Esophagus (tissue), 2 donors: Measurements from ENCODE around the gene NPPC. TPM values are rescaled to one million over a fixed set of nuclear protein-coding genes. Genes with fewer than 3 reads are reported as not detected.
"Not testable (repeated sequence)": the region's sequence is repeated elsewhere in the genome, so short reads cannot be mapped to it uniquely, and the experiment has no call there.

Experiments
- H3K27ac ChIP-seq, 2 donors: one replicate each; pipeline ENCODE4 v1.5.1; 2013; ENCODE audit warnings: low read depth in 2 of 2, mild to moderate bottlenecking in 2 of 2, inconsistent platforms in 1 of 2, low read length in 1 of 2, moderate library complexity in 1 of 2
- H3K27me3 ChIP-seq, 2 donors: one replicate each; pipeline ENCODE4 v1.6.1; 2013; ENCODE audit warnings: low read length in 2 of 2, control low read depth in 1 of 2, mild to moderate bottlenecking in 1 of 2; ENCODE audit not compliant: insufficient read depth in 2 of 2, control insufficient read depth in 1 of 2
- H3K36me3 ChIP-seq, 2 donors: one replicate each; pipeline ENCODE4 v1.6.1; 2013; ENCODE audit warnings: low read length in 1 of 2; ENCODE audit not compliant: control insufficient read depth in 2 of 2, insufficient read depth in 2 of 2
- H3K4me1 ChIP-seq, 2 donors: one replicate each; pipeline ENCODE4 v1.6.1; 2013; ENCODE audit warnings: low read length in 1 of 2; ENCODE audit not compliant: control insufficient read depth in 2 of 2, insufficient read depth in 2 of 2
- H3K4me3 ChIP-seq, 2 donors: one replicate each; pipeline ENCODE4 v1.5.1; 2013; ENCODE audit warnings: low read length in 2 of 2, mild to moderate bottlenecking in 2 of 2, low read depth in 1 of 2, moderate library complexity in 1 of 2
- H3K9me3 ChIP-seq, 2 donors: one replicate each; pipeline ENCODE4 v1.6.1; 2013; ENCODE audit warnings: mild to moderate bottlenecking in 2 of 2, low read depth in 1 of 2, low read length in 1 of 2, moderate library complexity in 1 of 2; ENCODE audit not compliant: control insufficient read depth in 2 of 2, insufficient read depth in 1 of 2
- WGBS, 2 donors: extraction: QIAGEN DNeasy Blood & Tissue Kit; methylation state at CpG; one replicate each; pipeline ENCODE4 v1.1.7; 2013; 5-methylcytosine and 5-hydroxymethylcytosine counted together
- polyA plus RNA-seq, 2 donors: library from polyadenylated mRNA; stranded (reverse); fragments of 200-250 nt; gene quantifications; one replicate each; pipeline ENCODE4 v1.2.3, GENCODE V29; 2013
- donor health status: healthy with polysubstance abuse.
- donor health status: Bipolar disorder and iron deficiency.

The NPPC gene
- polyA plus RNA-seq, 2 donors = 2.2 TPM

DNA sequence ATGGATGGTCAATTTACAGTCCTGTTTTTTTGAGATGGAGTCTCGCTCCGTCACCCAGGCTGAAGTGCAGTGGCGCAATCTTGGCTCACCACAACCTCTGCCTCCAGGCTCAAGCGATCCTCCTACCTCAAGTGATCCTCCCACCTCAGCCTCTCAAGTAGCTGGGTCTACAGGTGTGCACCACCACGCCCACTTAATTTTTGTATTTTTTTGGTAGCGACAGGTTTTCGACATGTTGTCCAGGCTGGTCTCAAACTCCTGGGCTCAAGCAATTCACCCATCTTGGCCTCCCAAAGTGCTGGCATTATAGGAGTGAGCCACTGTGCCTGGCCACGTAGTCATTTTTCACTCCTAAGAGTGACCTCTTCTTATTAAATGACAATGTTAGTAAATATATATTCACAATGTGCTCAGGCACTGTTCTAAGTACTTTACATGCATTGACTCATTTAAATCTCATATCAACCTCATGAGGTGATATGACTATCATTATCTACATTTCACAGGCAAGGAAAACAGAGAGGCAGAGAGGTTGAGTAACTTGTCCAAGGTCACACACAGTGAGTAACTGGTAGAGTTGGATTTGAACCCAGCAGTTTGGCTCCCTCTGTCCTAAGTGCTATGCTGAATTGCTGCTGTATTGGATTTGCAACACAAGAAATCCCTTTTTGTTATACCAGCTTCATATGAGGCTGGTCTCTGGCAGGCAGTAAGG lies 29.7 kb upstream of the NPPC start:
- peaks cover 0 to 2% of the 10 kb centered on the region in 2 donors for H3K4me1 ChIP-seq
- H3K4me3 ChIP-seq = no peak overlapping the region
- H3K27ac ChIP-seq = no peak overlapping the region
- no peaks in the 10 kb centered on the region for H3K27me3 ChIP-seq
- no peaks in the 10 kb centered on the region for H3K9me3 ChIP-seq
- 92 to 95% methylated on average over 8 of the region's 8 CpGs for WGBS, 2 donors
- no peaks in the 10 kb centered on the region for H3K36me3 ChIP-seq

- H3K27ac ChIP-seq = no peak overlapping the region
- no peaks in the 10 kb centered on the region for H3K9me3 ChIP-seq
- H3K27me3 ChIP-seq = no peaks in the 10 kb centered on the region
- no peak overlapping the region for H3K4me3 ChIP-seq
- no peaks in the 10 kb centered on the region for H3K4me1 ChIP-seq
- WGBS, 2 donors = 95 to 96% methylated on average over 2 of the region's 2 CpGs
- no peaks in the 10 kb centered on the region for H3K36me3 ChIP-seq
Measured at GRCh38 chr2:231951452-231952035, 25.3 kb upstream of the NPPC start.

DNA sequence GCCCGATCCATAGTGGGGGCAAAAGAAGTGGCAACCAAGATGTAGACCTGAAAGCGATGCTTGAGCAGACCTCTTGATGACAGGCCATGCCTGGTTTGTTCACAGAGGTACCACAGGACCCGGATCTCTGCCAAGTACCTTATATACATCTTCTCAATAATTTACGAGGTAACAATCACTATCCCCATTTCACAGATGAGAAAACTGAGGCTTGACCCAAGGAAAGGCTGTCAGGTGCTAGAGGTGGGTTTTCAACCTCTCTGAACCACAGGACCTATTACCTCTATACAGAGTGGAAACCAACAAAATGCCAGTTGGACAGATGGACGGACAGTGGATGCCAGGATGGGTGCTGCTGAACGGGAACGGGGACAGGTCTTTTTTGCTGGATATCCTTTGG lies 21.5 kb upstream of the NPPC start:
- no peaks in the 10 kb centered on the region for H3K27me3 ChIP-seq
- no peaks in the 10 kb centered on the region for H3K36me3 ChIP-seq
- H3K27ac ChIP-seq = no peak overlapping the region
- 87 to 89% methylated on average over 7 of the region's 7 CpGs for WGBS, 2 donors
- H3K4me3 ChIP-seq = no peak overlapping the region
- H3K9me3 ChIP-seq = no peaks in the 10 kb centered on the region
- no peaks in the 10 kb centered on the region for H3K4me1 ChIP-seq

GRCh38 chr2:231947112-231947511 lies 20.9 kb upstream of the NPPC start:
- WGBS, 2 donors = 77 to 79% methylated on average over 11 of the region's 11 CpGs
- H3K4me3 ChIP-seq, H3K4me1 ChIP-seq, H3K36me3 ChIP-seq, H3K27me3 ChIP-seq, H3K27ac ChIP-seq, H3K9me3 ChIP-seq: not testable (repeated sequence)

DNA sequence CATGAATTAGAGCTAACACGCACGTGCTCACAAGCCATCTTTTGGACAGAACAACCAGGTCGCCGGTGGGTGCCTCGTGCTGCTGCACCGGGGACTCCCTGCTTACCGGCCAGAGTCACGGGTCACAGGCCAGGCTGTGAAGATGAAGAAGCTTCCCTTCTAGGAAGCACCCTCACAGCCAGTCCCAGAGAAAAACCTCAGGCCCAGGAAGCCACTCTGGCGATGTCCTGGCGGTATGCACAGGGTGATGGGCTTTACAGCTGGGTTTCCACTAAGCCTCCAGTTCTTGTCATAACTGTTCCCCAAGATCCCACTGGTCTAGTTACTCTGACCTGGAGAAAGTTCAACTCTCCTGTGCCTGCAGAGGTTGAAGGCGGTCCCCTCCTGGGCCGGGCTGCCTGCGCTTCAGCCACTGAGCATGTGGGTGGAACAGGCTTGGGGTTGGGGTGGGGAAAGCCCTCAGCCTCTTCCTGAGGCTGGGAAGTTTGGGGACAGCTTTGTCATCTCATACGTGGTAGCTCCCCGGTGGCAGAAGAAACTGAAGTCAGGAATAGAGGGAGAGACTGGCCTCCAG lies 20.1 kb upstream of the NPPC start:
- no peaks in the 10 kb centered on the region for H3K27me3 ChIP-seq
- no peak overlapping the region for H3K4me3 ChIP-seq
- no peaks in the 10 kb centered on the region for H3K4me1 ChIP-seq
- no peaks in the 10 kb centered on the region for H3K36me3 ChIP-seq
- no peak overlapping the region for H3K27ac ChIP-seq
- H3K9me3 ChIP-seq = no peaks in the 10 kb centered on the region
- 88 to 91% methylated on average over 15 of the region's 15 CpGs for WGBS, 2 donors

GRCh38 chr2:231942180-231942579 lies 16.0 kb upstream of the NPPC start:
- 85 to 89% methylated on average over 6 of the region's 6 CpGs for WGBS, 2 donors
- no peaks in the 10 kb centered on the region for H3K27me3 ChIP-seq
- H3K4me1 ChIP-seq = peaks cover 0 to 3% of the 10 kb centered on the region in 2 donors
- no peak overlapping the region for H3K27ac ChIP-seq
- no peaks in the 10 kb centered on the region for H3K36me3 ChIP-seq
- no peaks in the 10 kb centered on the region for H3K9me3 ChIP-seq
- no peak overlapping the region for H3K4me3 ChIP-seq

GRCh38 chr2:231941673-231942072 lies 15.5 kb upstream of the NPPC start:
- Histone ChIP-seq H3K27ac (no peak overlapping the region), H3K27me3 (no peaks in the 10 kb centered on the region), H3K36me3 (no peaks in the 10 kb centered on the region), H3K4me1 (peaks cover 0 to 3% of the 10 kb centered on the region in 2 donors), H3K9me3 (no peaks in the 10 kb centered on the region), H3K4me3 (no peak overlapping the region)
- WGBS, 2 donors = 90% methylated on average over 12 of the region's 12 CpGs

DNA sequence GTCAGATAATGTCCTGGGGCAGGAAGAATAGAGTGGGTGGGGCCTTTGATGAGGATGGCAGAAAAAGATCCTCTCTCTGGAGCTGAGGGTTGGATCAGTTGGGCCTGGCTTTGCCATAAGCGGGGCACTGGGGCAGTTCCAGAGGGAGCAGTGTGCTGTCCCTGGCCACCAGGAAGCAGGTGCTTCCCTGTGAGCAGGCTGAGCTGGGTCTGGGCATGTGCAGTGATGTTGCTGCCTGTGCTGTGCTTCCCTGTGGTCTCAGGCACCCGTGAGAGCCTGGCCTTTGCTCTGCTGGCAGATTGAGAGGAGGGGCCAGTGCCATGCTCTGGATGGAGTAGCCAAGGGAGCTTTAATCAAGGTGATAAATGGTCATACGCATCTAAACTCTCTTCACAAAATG lies 14.6 kb upstream of the NPPC start:
- no peak overlapping the region for H3K4me3 ChIP-seq
- WGBS, 2 donors = 57 to 64% methylated on average over 3 of the region's 3 CpGs
- no peaks in the 10 kb centered on the region for H3K9me3 ChIP-seq
- no peaks in the 10 kb centered on the region for H3K36me3 ChIP-seq
- no peaks in the 10 kb centered on the region for H3K27me3 ChIP-seq
- H3K27ac ChIP-seq = no peak overlapping the region
- H3K4me1 ChIP-seq = peaks cover 0 to 3% of the 10 kb centered on the region in 2 donors

DNA sequence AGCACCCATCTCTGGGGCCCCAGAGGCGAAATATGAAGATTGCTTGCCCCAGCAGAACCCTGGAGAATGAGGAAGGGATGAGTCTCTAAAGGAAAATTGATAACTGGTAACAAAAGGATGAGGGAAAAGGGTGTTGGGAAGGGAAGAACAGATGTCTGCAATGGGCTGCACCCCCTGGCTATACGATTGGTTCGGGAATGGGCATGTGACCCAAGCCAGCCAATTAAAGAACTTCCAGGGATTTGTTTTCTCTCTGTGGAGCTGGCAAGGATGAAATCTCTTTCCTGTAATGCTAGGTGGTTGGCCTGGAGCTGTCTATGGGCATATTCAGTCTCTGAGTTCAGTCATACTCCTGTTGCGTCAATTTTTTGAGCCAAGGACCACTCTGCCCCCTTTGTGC lies 12.8 kb upstream of the NPPC start:
- Histone ChIP-seq H3K27me3 (no peaks in the 10 kb centered on the region), H3K9me3 (no peaks in the 10 kb centered on the region), H3K27ac (no peak overlapping the region), H3K36me3 (no peaks in the 10 kb centered on the region), H3K4me3 (no peak overlapping the region), H3K4me1 (peaks cover 0 to 3% of the 10 kb centered on the region in 2 donors)
- 91 to 96% methylated on average over 4 of the region's 4 CpGs for WGBS, 2 donors

- Histone ChIP-seq H3K4me1 (peaks cover 0 to 3% of the 10 kb centered on the region in 2 donors), H3K36me3 (no peaks in the 10 kb centered on the region), H3K4me3 (no peak overlapping the region), H3K27me3 (no peaks in the 10 kb centered on the region), H3K9me3 (no peaks in the 10 kb centered on the region), H3K27ac (no peak overlapping the region)
- WGBS, 2 donors = 91 to 97% methylated on average over 7 of the region's 7 CpGs
Measured at GRCh38 chr2:231937057-231937456, 10.9 kb upstream of the NPPC start.
